Measurements from ENCODE around the gene CCDC30.
A peak's percentile ranks its signal among the peaks of the same experiment; 100 is the strongest.
"Not testable (repeated sequence)": the region's sequence is repeated elsewhere in the genome, so short reads cannot be mapped to it uniquely, and the experiment has no call there.

CCDC30 gene

DNA sequence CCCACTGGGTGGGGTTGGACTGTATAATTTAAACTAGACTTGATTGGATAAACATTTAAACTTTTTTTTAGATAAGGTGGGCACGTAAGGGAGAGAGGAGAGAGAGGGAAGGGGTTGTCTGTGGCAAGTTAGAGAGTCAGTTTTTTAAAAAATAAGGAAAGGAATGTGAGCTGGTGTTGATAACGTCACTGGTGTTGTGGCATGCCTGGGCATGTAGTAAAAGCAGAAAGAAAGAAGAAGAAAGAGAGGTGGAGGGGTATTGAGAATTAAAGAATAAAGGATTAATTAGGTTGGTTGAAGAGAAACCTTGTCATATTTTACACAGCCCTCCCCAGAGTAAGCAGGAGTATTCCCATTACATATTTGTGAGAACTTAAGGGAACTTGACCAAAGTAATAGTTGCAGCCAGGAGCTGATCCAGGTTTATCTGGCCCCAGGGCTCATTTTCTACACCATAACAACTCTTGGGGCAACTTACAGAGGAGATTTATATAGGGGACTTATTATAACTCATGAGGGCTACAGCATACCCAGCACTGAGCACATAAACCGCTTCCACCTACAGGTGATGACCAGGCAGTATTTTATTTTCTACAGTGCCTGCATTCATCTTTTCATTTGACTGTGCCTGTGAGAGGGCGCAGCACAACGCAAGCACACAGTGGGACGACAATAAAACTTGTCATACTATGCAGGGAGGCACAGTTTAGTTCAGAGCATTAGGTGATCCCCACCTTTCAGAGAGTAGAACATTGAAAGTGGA, 70.2 kb downstream of the CCDC30 start:
- DNase-seq: no peak

DNA sequence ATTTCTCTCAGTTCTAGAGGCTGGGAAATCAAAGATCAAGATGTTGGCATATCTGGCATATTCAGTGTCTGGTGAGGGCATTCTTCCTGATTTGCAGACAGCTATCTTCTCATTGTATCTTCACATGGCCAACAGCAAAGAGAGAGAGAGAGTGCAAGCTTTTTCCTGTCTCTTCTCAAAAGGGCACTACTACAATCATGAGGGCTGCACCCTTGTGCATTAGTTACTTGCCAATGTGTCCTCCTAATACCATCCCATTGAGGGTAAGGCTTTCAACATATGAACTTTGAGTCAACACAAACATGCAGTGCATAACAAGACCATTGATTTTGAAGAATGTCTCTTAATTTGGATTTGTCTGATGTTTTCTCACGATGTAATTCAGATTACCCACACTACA, 78.0 kb downstream of the CCDC30 start:
- no peak for DNase-seq

DNA sequence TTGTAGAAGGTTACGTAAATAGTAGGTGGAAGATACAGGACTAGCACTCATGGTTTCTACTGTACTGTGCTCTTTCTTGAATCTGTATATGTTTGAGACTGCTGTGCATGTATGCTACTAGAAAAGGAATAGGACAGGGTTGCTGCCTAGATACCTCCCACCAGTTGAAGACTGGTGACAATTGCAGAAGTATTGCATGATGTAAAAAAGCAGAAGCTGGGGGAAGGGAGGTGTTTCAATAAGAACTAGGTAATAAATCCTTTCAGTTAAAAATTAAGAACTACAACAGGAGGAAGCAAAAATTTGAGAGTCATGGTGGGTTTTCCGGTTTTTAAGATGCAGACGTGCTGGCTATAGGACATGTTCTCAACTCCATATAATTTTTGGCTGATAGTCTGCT, 88.1 kb downstream of the CCDC30 start:
- no peak for DNase-seq

DNA sequence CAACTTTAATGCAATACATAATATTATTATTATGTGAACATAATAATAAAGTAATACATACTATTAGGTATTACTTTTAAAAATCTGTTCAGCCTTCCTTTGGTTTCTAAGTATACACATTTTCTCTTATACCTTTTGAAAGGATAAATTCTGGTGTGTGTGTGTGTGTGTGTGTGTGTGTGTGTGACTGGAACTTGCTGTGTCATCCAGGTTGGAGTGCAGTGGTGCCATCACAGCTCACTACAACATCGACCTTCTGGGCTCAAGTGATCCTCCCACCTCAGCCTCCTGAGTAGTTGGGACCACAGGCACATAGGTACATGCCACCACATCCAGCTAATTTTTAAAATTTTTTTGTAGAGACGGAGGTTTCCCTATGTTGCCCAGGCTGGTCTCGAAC, 88.5 kb downstream of the CCDC30 start:
- no peak for DNase-seq

DNA sequence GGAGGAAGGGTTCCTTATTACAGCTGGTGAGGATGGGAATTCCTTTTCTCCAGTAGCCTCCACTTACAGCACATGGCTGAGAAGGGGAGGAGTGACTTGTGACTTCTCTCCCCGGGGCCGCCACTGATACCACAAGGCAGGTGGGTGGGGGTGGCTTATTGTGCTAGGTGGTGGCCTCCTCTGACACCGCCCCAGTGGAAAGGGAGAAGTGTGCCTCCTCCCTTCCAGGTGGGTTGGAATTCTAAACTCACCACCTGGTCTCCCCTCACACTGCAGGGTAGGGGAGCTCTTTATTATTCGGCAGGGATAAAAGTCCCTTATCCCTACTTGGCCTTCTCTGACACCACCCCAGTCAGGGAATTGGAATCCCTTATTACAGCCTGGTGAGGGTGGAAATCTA, 89.5 kb downstream of the CCDC30 start:
- no peak for DNase-seq

DNA sequence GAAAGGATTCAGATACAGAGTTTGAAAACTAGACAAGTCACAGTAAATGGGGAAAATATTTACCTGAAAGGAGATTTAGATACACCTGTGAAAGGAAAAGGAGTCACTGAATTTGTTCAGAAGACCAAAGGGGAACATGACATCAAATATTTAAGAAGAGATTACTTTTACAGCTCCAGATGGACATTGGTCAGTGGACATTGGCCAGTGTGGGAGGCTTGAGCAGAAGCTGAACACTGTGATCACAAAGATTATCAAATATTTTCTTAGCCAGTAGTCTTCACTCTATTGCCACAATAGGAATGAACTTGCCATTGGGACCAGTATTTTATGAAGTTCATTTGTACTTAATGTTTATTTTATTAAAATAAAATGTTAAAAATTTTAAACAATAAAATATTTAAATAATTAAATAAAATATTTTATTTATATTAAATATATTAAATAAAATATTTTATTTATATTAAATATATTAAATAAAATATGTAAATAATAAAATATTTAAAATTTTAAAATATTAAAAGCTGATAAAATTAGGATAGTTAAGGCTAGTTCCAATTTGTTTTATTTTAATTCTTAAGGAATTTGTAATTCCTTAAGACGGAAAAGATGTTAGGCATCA, 94.3 kb downstream of the CCDC30 start:
- no peak for DNase-seq

DNA sequence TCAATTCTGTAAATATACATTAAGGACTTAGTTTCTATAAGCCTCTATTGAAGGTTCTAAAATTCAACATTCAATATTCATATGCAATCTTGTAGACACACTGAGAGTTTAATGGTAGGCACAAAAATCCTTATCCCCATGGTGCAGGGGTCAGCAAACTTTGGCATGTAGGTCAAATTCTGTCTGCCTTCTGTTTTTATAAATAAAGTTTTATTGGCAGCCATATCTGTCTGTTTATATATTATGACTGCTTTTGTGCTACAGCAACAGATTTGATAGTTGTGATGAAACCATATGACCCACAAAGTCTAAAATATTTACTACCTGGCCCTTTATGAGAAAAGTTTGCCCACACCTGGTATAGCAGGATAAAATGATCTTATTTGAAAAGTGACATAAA, 104.0 kb downstream of the CCDC30 start:
- DNase-seq: no peak

DNA sequence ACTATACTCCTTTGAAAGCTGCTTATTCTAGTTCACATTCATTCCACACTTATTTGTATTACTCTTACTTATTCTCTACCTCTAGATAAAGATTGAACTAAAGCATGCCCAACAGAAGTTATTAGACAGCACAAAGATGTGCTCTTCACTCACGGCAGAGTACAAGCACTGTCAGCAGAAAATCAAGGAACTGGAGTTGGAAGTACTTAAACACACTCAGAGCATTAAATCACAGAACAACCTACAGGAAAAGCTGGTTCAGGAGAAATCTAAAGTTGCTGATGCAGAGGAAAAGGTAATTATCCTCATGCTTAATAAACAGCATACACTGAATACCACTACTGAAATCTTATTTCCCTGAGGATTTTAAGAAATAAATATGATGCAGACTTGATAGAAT, 113.8 kb downstream of the CCDC30 start:
- no peak for DNase-seq

DNA sequence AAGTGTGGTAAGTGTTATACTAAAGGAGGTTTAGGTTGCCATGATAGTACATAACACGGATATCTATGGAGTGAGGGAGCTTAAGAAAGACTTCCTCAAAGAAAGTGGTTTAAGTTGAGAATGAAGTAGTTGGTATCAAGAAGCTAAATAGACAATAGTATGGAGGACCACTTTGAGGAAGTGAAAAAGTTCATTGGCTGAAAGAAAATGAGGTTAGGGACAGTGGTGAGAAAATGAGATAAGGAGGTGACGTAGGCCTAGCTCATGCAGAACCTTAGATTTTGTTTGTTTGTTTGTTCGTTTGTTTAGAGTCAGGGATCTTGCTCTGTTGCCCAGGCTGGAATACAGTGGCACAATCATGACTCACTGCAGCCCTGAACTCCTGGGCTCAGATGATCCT, 122.9 kb downstream of the CCDC30 start:
- DNase-seq: no peak

DNA sequence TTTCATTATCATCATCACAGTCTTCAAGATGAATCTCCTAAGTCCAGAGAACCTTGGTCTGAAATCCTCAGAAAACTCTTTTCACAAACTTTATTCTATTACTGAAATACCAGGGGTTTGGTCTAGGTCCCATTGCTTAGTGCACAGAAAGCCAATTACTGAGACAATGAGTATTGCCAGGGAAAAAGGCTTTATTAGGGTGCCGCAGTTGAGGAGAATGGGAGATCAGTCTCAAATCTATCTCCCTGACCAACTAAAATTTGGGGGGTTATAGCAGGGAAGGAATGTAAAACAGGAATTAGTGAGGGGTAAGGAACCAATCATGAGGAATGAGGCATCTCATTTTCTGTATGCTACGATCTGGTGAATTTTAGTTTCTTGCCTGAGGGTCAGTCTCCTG, 124.7 kb downstream of the CCDC30 start:
- no peak for DNase-seq

DNA sequence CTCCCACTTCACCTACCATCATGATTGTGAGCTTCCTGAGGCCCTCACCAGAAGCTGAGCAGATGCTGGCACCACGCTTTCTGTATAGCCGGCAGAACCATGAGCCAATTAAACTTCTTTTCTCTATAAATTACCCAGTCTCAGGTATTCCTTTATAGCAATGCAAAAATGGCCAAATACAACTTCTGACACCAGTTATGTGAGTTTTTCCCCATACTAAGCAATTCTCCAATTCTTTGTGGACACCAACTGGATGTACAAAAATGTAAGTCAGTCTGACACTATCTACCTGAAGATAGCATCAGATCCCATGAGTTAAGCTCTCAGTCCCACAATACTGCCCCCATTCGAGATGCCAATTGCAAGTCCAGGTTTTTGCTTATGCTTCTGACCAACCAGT, 129.7 kb downstream of the CCDC30 start:
- no peak for DNase-seq

DNA sequence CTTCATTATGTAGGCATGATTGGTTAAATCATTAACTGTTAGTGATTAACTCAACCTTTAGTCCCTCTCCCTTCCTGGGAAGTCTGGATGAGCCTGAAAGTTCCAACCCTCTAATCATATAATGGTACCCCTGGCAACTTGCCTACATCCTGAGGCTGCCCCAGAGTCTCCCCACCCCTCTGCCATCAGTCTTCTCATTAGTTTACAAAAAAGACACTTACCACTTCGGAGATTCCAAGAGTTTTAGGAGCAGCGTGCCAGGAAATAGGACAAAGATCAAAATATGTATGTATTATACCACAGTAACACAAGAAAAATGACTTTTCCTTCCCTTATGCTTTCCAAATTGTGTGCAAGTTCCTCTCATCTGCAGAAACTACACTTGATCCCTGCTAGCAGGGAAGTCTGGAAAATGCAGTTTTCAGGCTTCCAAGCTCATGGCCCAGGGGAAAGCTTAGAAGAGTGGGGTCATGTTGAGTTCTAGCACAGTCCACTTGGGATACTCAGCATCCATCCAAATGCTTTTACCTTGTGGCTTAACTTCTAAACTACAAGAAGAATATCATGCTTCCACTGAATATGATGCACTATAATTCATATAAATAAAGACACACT, 130.5 kb downstream of the CCDC30 start:
- no peak for DNase-seq

DNA sequence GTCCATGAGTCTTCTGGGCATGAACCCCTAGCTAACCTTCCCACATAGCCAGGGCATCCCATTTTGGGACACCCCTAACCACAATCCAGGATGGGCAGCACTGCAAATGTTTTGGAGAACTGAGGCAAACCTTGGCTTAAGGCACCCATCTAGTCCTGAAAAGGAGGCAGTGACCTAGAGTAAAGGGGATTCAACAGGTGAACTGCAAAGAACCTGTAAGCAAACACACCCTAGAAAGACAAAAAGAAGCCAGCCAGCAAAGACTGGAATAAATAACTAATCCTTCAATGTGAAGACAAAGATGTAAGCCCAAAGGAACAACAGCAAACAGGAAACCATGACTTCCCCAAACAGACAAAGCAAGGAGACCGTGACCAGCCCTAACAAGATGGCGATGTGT, 138.4 kb downstream of the CCDC30 start:
- no peak for DNase-seq

DNA sequence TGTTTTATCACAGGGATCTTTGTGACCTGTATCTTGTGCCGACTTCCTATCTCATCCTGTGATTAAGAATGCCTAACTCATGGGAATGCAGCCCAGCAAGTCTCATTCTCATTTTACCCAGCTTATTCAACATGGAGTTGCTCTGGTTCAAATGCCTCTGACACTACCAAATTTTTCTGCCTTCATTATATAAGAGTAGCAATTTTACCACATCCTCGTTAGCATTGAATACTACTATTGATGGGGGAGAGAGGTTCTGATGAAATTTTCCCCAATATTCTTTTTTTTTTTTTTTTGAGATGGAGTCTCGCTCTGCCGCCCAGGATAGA, 150.7 kb downstream of the CCDC30 start:
- DNase-seq: no peak

DNA sequence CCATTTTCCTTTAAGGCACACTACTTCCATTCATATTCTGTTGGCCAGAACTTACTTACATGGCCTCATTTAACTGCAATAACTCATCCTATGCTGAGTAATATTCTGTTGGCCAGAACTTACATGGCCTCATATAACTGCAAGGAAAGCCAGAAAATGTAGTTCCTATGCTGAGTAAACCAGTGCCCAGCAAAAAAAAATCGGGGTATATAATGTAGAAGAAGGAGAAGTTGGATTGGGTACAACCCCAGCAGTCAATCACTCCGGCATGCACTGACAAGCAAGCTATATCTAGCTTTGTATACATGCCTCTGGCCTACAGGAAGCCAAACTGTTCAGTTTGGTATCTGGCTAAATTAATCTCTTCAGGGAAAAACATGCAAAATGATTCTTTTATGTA, 155.8 kb downstream of the CCDC30 start:
- no peak for DNase-seq

DNA sequence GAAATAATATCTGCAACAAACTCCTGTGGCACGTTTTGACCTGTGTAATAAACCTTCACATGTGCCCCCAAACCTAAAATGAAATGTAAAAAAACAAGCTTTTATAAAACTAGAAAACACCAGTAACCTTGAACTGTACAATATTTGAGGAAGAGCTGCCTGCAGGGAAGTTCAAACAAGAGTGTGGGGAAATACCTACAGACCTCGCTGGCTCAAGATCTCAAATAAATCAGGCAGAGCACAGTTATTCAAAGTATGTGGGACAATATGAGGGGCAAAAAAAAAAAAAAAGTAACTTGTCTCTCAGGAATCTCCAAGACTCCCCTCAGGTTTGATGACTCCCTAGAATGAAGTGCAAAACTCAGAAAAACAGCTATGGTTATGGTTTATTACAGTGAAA, 157.2 kb downstream of the CCDC30 start:
- DNase-seq: no peak

DNA sequence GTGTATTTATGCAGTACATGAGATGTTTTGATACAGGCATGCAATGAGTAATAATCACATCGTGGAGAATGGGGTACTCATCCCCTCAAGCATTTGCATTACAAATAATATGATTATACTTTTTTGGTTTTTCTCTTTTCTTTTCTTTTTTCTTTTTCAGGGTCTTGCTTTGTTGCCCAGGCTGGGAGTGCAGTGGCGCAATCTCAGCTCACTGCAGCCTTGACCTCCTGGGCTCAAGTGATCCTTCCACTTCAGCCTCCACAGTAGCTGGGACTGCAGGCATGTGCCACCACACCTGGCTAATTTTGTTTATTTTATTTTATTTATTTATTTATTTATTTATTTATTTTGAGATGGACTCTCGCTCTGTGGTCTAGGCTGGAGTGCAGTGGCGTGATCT, 158.1 kb downstream of the CCDC30 start:
- DNase-seq: not testable (repeated sequence)

DNA sequence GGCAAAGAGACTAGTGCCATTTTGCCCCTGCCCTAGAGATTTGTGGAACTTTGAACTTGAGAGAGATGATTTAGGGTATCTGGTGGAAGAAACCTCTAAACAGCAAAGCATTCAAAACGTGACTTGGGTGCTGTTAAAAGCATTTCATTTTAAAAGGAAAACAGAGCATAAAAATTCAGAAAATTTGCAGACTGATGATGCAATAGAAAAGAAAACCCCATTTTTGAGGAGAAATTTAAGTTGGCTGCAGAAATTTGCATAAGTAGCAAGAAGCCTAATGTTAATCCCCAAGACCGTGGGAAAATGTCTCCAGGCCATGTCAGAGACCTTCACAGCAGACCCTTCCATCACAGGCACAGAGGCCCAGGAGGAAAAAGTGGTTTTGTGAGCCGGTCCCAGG, 164.1 kb downstream of the CCDC30 start:
- not testable (repeated sequence) for DNase-seq

DNA sequence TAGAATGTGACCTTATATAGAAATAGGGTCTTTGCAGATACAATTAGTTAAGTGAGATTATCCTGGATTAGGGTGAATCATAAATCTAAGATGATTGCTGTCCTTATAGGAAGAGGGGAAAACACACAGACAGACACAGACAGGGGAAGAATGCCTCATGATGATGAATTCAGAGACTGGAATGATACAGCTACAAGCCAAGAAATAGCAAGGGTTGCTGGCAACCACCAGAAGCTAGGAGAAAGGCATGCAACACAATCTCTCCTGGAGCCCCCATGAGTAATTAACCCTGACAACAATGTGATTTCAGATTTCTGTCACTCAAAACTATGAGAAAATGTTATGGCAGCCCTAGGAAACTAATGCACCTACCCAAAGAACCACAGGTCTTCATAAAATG, 176.0 kb downstream of the CCDC30 start:
- DNase-seq: no peak

DNA sequence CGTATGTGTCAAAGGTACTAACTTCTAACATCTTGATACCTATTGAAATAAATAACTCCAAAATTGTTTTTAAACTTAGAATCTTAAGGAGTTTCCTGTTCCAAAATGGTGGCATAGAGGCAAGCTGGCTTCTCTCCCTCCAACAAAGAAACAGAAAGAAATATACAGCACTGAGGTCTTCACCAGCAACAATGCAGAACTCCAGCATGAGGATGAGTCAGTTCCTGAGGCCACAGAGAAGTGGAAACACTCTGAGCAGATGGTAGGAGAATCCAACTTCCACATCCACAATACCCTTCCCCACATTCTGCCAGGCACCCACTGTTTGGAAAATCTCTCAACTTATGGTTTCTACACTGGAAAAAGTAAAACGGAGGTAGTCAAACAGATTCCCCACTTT, 183.0 kb downstream of the CCDC30 start:
- no peak for DNase-seq

DNA sequence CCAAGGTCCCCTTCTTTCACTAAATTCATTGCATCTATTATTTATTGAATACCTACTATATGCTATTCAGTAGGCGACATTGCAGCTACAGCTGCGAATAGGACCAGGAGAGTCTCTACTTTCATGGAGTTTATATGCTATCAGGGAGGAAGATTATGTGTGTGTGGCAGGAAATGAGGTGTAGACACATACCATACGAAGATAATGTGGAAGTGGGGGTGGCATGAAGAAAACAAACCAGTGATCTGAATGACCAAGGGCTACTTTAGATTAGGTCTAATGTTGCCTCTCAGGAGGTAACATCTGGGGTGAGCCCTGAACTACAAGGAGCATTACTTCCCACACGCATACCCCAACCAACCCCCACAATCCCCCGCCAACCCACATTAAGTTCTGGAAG, 194.1 kb downstream of the CCDC30 start:
- no peak for DNase-seq

DNA sequence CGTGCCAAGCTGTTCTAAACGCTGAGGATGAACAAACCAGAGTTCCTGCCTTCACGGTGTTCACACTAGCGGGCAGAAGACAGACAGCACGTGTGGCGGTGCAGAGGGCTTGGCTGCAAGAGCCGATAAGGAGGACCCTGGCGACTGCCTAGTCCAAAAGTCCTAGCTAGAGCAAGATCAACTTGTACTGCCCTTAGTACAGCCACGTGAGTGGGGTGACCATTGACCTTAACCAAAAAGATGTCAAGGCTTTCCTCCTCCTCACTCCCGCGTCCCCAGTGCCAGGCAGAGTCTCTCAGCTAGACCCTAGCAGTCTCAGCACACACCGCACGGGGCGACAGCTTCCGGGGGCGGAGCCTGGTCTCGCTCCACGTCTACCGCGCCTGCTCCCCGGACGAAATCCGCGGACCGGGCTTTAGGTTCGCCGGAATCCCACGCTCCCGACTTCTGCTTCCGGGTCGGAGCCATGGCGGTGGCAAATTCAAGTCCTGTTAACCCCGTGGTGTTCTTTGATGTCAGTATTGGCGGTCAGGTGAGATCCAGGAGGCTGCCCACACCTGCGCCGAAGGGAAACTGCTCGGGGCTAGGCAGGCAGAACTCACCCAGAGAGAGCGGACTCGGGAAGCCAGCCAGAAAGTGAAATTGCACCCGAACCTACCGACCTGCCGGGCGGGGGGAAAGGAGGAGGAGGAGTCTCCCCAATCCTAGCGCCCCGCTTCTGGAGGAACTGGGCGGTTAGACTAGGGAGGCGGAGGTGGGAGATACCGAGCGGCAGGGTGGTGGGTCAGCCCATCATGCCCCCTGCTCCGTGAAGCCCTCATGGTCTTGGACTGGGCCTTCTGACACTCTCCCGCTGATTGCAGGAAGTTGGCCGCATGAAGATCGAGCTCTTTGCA, 195.1 kb downstream of the CCDC30 start, which contains the start of gene PPIH:
Gene PPIH, plus strand, starts transcription at position 443 of the 896 bp plus-strand sequence. Its CDS starts 24 bp downstream, at position 467.
- DNase-seq: peak; percentile 95

DNA sequence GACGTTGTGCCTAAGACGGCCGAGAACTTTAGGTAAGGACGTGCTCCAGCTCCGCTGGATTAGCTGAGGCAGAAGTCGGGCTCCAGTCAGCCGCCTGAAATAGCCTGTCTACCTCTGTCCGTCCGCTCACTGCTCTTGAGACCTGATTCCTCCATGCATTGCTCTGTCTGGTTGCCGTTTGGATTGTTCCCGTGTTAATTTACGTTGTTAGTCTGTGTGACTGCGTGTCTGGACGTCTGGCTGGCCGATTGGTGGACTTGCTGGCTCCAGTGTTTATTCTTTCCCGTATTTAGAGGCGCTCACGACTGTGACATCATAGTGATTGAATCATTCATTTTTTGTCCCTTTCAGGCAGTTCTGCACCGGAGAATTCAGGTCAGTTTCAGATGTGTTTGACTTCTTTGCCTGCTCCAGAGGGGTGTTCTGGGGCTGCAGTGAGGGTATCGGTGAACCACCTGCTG, 195.8 kb downstream of the CCDC30 start:
- DNase-seq: no peak
